AG08395 (cell line): Measurements from ENCODE around the gene SLC2A13.

Experiments
- DNase-seq: peaks from one replicate; pipeline ENCODE4 v3.0.0; 2012; ENCODE audit warnings: mixed read lengths, low spot score

SLC2A13 gene

GRCh38 chr12:39990122-39991101 lies 115.5 kb downstream of the SLC2A13 start:
- DNase-seq: peak; percentile 55

- DNase-seq: no peak
These were observed 116.4 kb downstream of the SLC2A13 start for GRCh38 chr12:39989501-39989900.

GRCh38 chr12:39988574-39988973 lies 117.3 kb downstream of the SLC2A13 start:
- no peak for DNase-seq

- DNase-seq: no peak
These were observed 119.2 kb downstream of the SLC2A13 start for GRCh38 chr12:39986674-39987073.

- DNase-seq: no peak
These were observed 121.2 kb downstream of the SLC2A13 start for GRCh38 chr12:39984670-39985069.

GRCh38 chr12:39975374-39975918 lies 130.4 kb downstream of the SLC2A13 start:
- no peak for DNase-seq

GRCh38 chr12:39972119-39972518 lies 133.8 kb downstream of the SLC2A13 start:
- peak; percentile 11 for DNase-seq

- DNase-seq: no peak
These were observed 134.5 kb downstream of the SLC2A13 start for GRCh38 chr12:39971348-39971747.

- DNase-seq: no peak
These were observed 139.2 kb downstream of the SLC2A13 start for GRCh38 chr12:39966721-39967120.

- DNase-seq: no peak
These were observed 139.6 kb downstream of the SLC2A13 start for GRCh38 chr12:39966256-39966655.

GRCh38 chr12:39959467-39959866 lies 146.4 kb downstream of the SLC2A13 start:
- no peak for DNase-seq

GRCh38 chr12:39959031-39959430 lies 146.8 kb downstream of the SLC2A13 start:
- no peak for DNase-seq

- no peak for DNase-seq
These were observed 147.5 kb downstream of the SLC2A13 start for GRCh38 chr12:39958377-39958776.

GRCh38 chr12:39956725-39957124 lies 149.2 kb downstream of the SLC2A13 start:
- DNase-seq: no peak

- no peak for DNase-seq
These were observed 159.3 kb downstream of the SLC2A13 start for GRCh38 chr12:39946361-39947280.

- DNase-seq: no peak
These were observed 168.8 kb downstream of the SLC2A13 start for GRCh38 chr12:39937119-39937518.

- DNase-seq: no peak
These were observed 170.0 kb downstream of the SLC2A13 start for GRCh38 chr12:39935839-39936238.

- peak; percentile 26 for DNase-seq
These were observed 170.6 kb downstream of the SLC2A13 start for GRCh38 chr12:39935275-39935674.

GRCh38 chr12:39931857-39932256 lies 174.0 kb downstream of the SLC2A13 start:
- no peak for DNase-seq

- no peak for DNase-seq
These were observed 174.7 kb downstream of the SLC2A13 start for GRCh38 chr12:39931231-39931630.

GRCh38 chr12:39930101-39930500 lies 175.8 kb downstream of the SLC2A13 start:
- no peak for DNase-seq

GRCh38 chr12:39928181-39928899 lies 177.5 kb downstream of the SLC2A13 start:
- DNase-seq: no peak
